GM18909 (cell line): ENCODE results near the gene SDK1.
"Not testable (repeated sequence)": the region's sequence is repeated elsewhere in the genome, so short reads cannot be mapped to it uniquely, and the experiment has no call there.

Experiments
- ATAC-seq: cut with Tn5 transposase; IDR thresholded peaks from one replicate; pipeline ENCODE4 v1.9.1; 2021; ENCODE audit warnings: mild to moderate bottlenecking; ENCODE audit not compliant: unreplicated experiment, poor library complexity

SDK1 gene

GRCh38 chr7:4237296-4238235 lies 936.5 kb downstream of the SDK1 start:
- no peak for ATAC-seq

- ATAC-seq, result no peak
Observed at GRCh38 chr7:4238861-4239260, 937.8 kb downstream of the SDK1 start.

GRCh38 chr7:4240042-4240441 lies 939.0 kb downstream of the SDK1 start:
- ATAC-seq, result no peak

- no peak for ATAC-seq
Observed at GRCh38 chr7:4240520-4241303, 939.7 kb downstream of the SDK1 start.

GRCh38 chr7:4241304-4241612 lies 940.2 kb downstream of the SDK1 start:
- ATAC-seq, result no peak

- no peak for ATAC-seq
Observed at GRCh38 chr7:4241791-4242190, 940.7 kb downstream of the SDK1 start.

- ATAC-seq, result no peak
Observed at GRCh38 chr7:4242706-4243105, 941.7 kb downstream of the SDK1 start.

- ATAC-seq, result no peak
Observed at GRCh38 chr7:4244041-4244440, 943.0 kb downstream of the SDK1 start.

GRCh38 chr7:4244635-4245034 lies 943.6 kb downstream of the SDK1 start:
- ATAC-seq, result no peak

- ATAC-seq, result no peak
Observed at GRCh38 chr7:4245135-4245865, 944.2 kb downstream of the SDK1 start.

GRCh38 chr7:4245866-4246470 lies 944.9 kb downstream of the SDK1 start:
- no peak for ATAC-seq

- ATAC-seq, result no peak
Observed at GRCh38 chr7:4246536-4246935, 945.5 kb downstream of the SDK1 start.

- no peak for ATAC-seq
Observed at GRCh38 chr7:4247106-4247876, 946.2 kb downstream of the SDK1 start.

- no peak for ATAC-seq
Observed at GRCh38 chr7:4248295-4248694, 947.2 kb downstream of the SDK1 start.

GRCh38 chr7:4249241-4249640 lies 948.2 kb downstream of the SDK1 start:
- no peak for ATAC-seq

- ATAC-seq, result no peak
Observed at GRCh38 chr7:4255336-4255735, 954.3 kb downstream of the SDK1 start.

GRCh38 chr7:4256286-4256685 lies 955.2 kb downstream of the SDK1 start:
- no peak for ATAC-seq

- ATAC-seq, result no peak
Observed at GRCh38 chr7:4257146-4258111, 956.4 kb downstream of the SDK1 start.

GRCh38 chr7:4260116-4260515 lies 959.1 kb downstream of the SDK1 start:
- ATAC-seq, result not testable (repeated sequence)
